Neuron (in vitro differentiated cells): ENCODE data around the gene ISL1.
A peak's percentile ranks its signal among the peaks of the same experiment; 100 is the strongest.

Experiments used
- H2AFZ ChIP-seq: one replicate; pipeline ENCODE4 v1.6.1; 2013; ENCODE audit warnings: low read depth, mild to moderate bottlenecking, inconsistent platforms, low read length, moderate library complexity
- H3K27me3 ChIP-seq: one replicate; pipeline ENCODE4 v1.6.1; 2013; ENCODE audit warnings: low read length; ENCODE audit not compliant: insufficient read depth
- H3K36me3 ChIP-seq: one replicate; pipeline ENCODE4 v1.6.1; 2013; ENCODE audit warnings: low read length; ENCODE audit not compliant: insufficient read depth
- H3K4me1 ChIP-seq: one replicate; pipeline ENCODE4 v1.6.1; 2013; ENCODE audit warnings: low read length; ENCODE audit not compliant: insufficient read depth
- H3K4me3 ChIP-seq: 2 replicates; pipeline ENCODE4 v1.5.1; 2013; ENCODE audit warnings: mild to moderate bottlenecking, low read length, moderate library complexity
- H3K9me3 ChIP-seq: one replicate; pipeline ENCODE4 v1.6.1; 2013; ENCODE audit warnings: low read length

The ISL1 gene

GRCh38 chr5:51379331-51379700, 3.9 kb upstream of the ISL1 start:
- H3K4me3 ChIP-seq, result no peak overlapping the region
- no peaks in the 10 kb centered on the region for H3K9me3 ChIP-seq
- H3K27me3 ChIP-seq, result peaks cover 80% of the 10 kb centered on the region
- H3K4me1 ChIP-seq, result no peaks in the 10 kb centered on the region
- no peaks in the 10 kb centered on the region for H3K36me3 ChIP-seq
- H2AFZ ChIP-seq, result no peak overlapping the region

GRCh38 chr5:51380603-51381207, 2.5 kb upstream of the ISL1 start:
- no peak overlapping the region for H3K4me3 ChIP-seq
- peaks cover 88% of the 10 kb centered on the region for H3K27me3 ChIP-seq
- H2AFZ ChIP-seq, result no peak overlapping the region
- H3K4me1 ChIP-seq, result no peaks in the 10 kb centered on the region
- H3K36me3 ChIP-seq, result no peaks in the 10 kb centered on the region
- H3K9me3 ChIP-seq, result no peaks in the 10 kb centered on the region

- Histone ChIP-seq H3K4me3 (no peak overlapping the region), H3K9me3 (no peaks in the 10 kb centered on the region), H3K27me3 (peaks cover 94% of the 10 kb centered on the region), H3K4me1 (no peaks in the 10 kb centered on the region), H3K36me3 (no peaks in the 10 kb centered on the region), H2AFZ (no peak overlapping the region)
These were observed 1.3 kb upstream of the ISL1 start for GRCh38 chr5:51381761-51382474.

GRCh38 chr5:51382521-51383130, 622 bp upstream of the ISL1 start:
- Histone ChIP-seq H3K27me3 (peaks cover 94% of the 10 kb centered on the region), H3K4me3 (peak overlapping the region; percentile 52), H3K36me3 (no peaks in the 10 kb centered on the region), H3K9me3 (no peaks in the 10 kb centered on the region), H3K4me1 (no peaks in the 10 kb centered on the region), H2AFZ (peak overlapping the region; percentile 66)

- H3K4me3 ChIP-seq, result no peak overlapping the region
- H3K27me3 ChIP-seq, result peaks cover 94% of the 10 kb centered on the region
- no peaks in the 10 kb centered on the region for H3K9me3 ChIP-seq
These were observed 1.1 kb downstream of the ISL1 start for GRCh38 chr5:51384281-51384840.

GRCh38 chr5:51385216-51385615, 2.0 kb downstream of the ISL1 start:
- no peak overlapping the region for H3K4me3 ChIP-seq
- peaks cover 5% of the 10 kb centered on the region for H3K4me1 ChIP-seq
- H3K9me3 ChIP-seq, result no peaks in the 10 kb centered on the region
- no peak overlapping the region for H2AFZ ChIP-seq
- peaks cover 93% of the 10 kb centered on the region for H3K27me3 ChIP-seq
- no peaks in the 10 kb centered on the region for H3K36me3 ChIP-seq

More at GRCh38 chr5:51384281-51384840, 1.1 kb downstream of the ISL1 start:
- Histone ChIP-seq H3K4me1 (no peaks in the 10 kb centered on the region), H3K36me3 (no peaks in the 10 kb centered on the region), H2AFZ (no peak overlapping the region)

- Histone ChIP-seq H3K4me1 (peaks cover 5% of the 10 kb centered on the region), H3K27me3 (peaks cover 92% of the 10 kb centered on the region), H3K9me3 (no peaks in the 10 kb centered on the region), H2AFZ (no peak overlapping the region), H3K36me3 (no peaks in the 10 kb centered on the region), H3K4me3 (no peak overlapping the region)
These were observed 4.0 kb downstream of the ISL1 start for GRCh38 chr5:51386916-51387883.

GRCh38 chr5:51387884-51388275, 4.6 kb downstream of the ISL1 start:
- Histone ChIP-seq H3K36me3 (no peaks in the 10 kb centered on the region), H3K27me3 (peaks cover 92% of the 10 kb centered on the region), H3K4me3 (no peak overlapping the region), H3K9me3 (no peaks in the 10 kb centered on the region), H3K4me1 (peaks cover 5% of the 10 kb centered on the region), H2AFZ (no peak overlapping the region)

GRCh38 chr5:51388488-51389287, 5.4 kb downstream of the ISL1 start:
- no peak overlapping the region for H3K4me3 ChIP-seq
- no peak overlapping the region for H2AFZ ChIP-seq
- H3K9me3 ChIP-seq, result no peaks in the 10 kb centered on the region
- H3K4me1 ChIP-seq, result peaks cover 5% of the 10 kb centered on the region
- peaks cover 90% of the 10 kb centered on the region for H3K27me3 ChIP-seq
- H3K36me3 ChIP-seq, result no peaks in the 10 kb centered on the region

GRCh38 chr5:51389288-51389576, 6.0 kb downstream of the ISL1 start:
- H3K4me1 ChIP-seq, result peaks cover 5% of the 10 kb centered on the region
- peaks cover 87% of the 10 kb centered on the region for H3K27me3 ChIP-seq
- H3K36me3 ChIP-seq, result no peaks in the 10 kb centered on the region
- no peaks in the 10 kb centered on the region for H3K9me3 ChIP-seq
- no peak overlapping the region for H3K4me3 ChIP-seq
- H2AFZ ChIP-seq, result no peak overlapping the region

- peaks cover 5% of the 10 kb centered on the region for H3K4me1 ChIP-seq
- peak overlapping the region; percentile 29 for H3K4me3 ChIP-seq
- H3K9me3 ChIP-seq, result no peaks in the 10 kb centered on the region
- H3K27me3 ChIP-seq, result peaks cover 84% of the 10 kb centered on the region
- no peak overlapping the region for H2AFZ ChIP-seq
- H3K36me3 ChIP-seq, result no peaks in the 10 kb centered on the region
These were observed 6.6 kb downstream of the ISL1 start for GRCh38 chr5:51389577-51390463.
